ENCODE measurements around the gene RTN4RL1. TPM values are rescaled to one million over a fixed set of nuclear protein-coding genes. Genes with fewer than 3 reads are reported as not detected.

The RTN4RL1 gene
- total RNA-seq, 2 experiments from 2014 or later = 0.14 to 0.30 TPM

GRCh38 chr17:2057760-2058585, 32.8 kb upstream of the RTN4RL1 start:
- peaks cover 5% of the 10 kb centered on the region for H3K27me3 Mint-ChIP-seq (ENCODE audit: low read depth)
- H3K4me3 Mint-ChIP-seq = no peak overlapping the region
- peaks cover 9% of the 10 kb centered on the region for H3K4me1 Mint-ChIP-seq (ENCODE audit: low read depth)
- intact Hi-C loops (cut with micrococcal nuclease) = no loop called here
- CTCF ChIA-PET = interaction anchor here (0.5 to 4.4 kb wide), 23 partner anchors 9 to 1256 kb away, joined by 3 to 40 read pairs (median 4); partner anchors contain the start of gene TSR1
- DNase-seq = no peak
- H3K27ac Mint-ChIP-seq = no peak overlapping the region
- H3K36me3 Mint-ChIP-seq (ENCODE audit: low read depth) = peaks cover 29% of the 10 kb centered on the region
- no peaks in the 10 kb centered on the region for H3K9me3 Mint-ChIP-seq

GRCh38 chr17:2057175-2057759, 32.1 kb upstream of the RTN4RL1 start:
- CTCF ChIA-PET = interaction anchor here (0.8 to 4.4 kb wide), 20 partner anchors 8 to 1001 kb away, joined by 3 to 40 read pairs (median 4); partner anchors contain the start of genes OVCA2 and TSR1
- no peak for DNase-seq
- Mint-ChIP-seq H3K4me1 (ENCODE audit: low read depth) (peaks cover 10% of the 10 kb centered on the region), H3K27ac (no peak overlapping the region), H3K9me3 (no peaks in the 10 kb centered on the region), H3K4me3 (no peak overlapping the region), H3K27me3 (ENCODE audit: low read depth) (peaks cover 6% of the 10 kb centered on the region), H3K36me3 (ENCODE audit: low read depth) (peaks cover 27% of the 10 kb centered on the region)
- intact Hi-C loops (cut with micrococcal nuclease) = no loop called here

GRCh38 chr17:2056206-2057174, 31.4 kb upstream of the RTN4RL1 start:
- Mint-ChIP-seq H3K27ac (no peak overlapping the region), H3K27me3 (ENCODE audit: low read depth) (peaks cover 13% of the 10 kb centered on the region), H3K36me3 (ENCODE audit: low read depth) (peaks cover 22% of the 10 kb centered on the region), H3K9me3 (no peaks in the 10 kb centered on the region), H3K4me3 (peak overlapping the region; percentile 73), H3K4me1 (ENCODE audit: low read depth) (peaks cover 10% of the 10 kb centered on the region)
- intact Hi-C loops (cut with micrococcal nuclease) = no loop called here
- CTCF ChIA-PET = interaction anchor here (0.8 to 4.4 kb wide), 17 partner anchors 11 to 1000 kb away, joined by 3 to 44 read pairs (median 9); partner anchors contain the start of gene OVCA2
- peak; percentile 67 for DNase-seq

- CTCF ChIA-PET = interaction anchor here (0.9 to 3.2 kb wide), 21 partner anchors 9 to 338 kb away, joined by 3 to 44 read pairs (median 5); partner anchors contain the start of genes SMG6 and SRR
- H3K9me3 Mint-ChIP-seq = no peaks in the 10 kb centered on the region
- peak; percentile 63 for DNase-seq
- peaks cover 15% of the 10 kb centered on the region for H3K27me3 Mint-ChIP-seq (ENCODE audit: low read depth)
- peak overlapping the region; percentile 73 for H3K4me3 Mint-ChIP-seq
- no peak overlapping the region for H3K27ac Mint-ChIP-seq
- intact Hi-C loops (cut with micrococcal nuclease) = loop anchor here (1.0 kb wide), 1 partner anchor 361 kb away; no protein-coding TSS in a partner anchor
- peaks cover 10% of the 10 kb centered on the region for H3K4me1 Mint-ChIP-seq (ENCODE audit: low read depth)
- peaks cover 15% of the 10 kb centered on the region for H3K36me3 Mint-ChIP-seq (ENCODE audit: low read depth)
Measured at GRCh38 chr17:2055292-2056205, 30.4 kb upstream of the RTN4RL1 start.

GRCh38 chr17:2054512-2055291, 29.6 kb upstream of the RTN4RL1 start, which contains the start of gene HIC1:
Gene HIC1 (plus strand): TSS chr17:2055103. CDS start chr17:2056691, 1,588 bp downstream.
- H3K4me3 Mint-ChIP-seq = peak within 1 kb of the TSS; percentile 73
- peaks cover 15% of the 10 kb centered on the region for H3K27me3 Mint-ChIP-seq (ENCODE audit: low read depth)
- peak within 1 kb of the TSS; percentile 36 for H3K27ac Mint-ChIP-seq
- peaks cover 9% of the 10 kb centered on the region for H3K36me3 Mint-ChIP-seq (ENCODE audit: low read depth)
- intact Hi-C loops (cut with micrococcal nuclease) = loop anchor here (1.0 to 5.0 kb wide), 7 partner anchors 190 to 362 kb away; partner anchors contain the start of genes MNT, SMG6, SRR and TSR1
- CTCF ChIA-PET = interaction anchor here (0.6 to 3.2 kb wide), 33 partner anchors 9 to 338 kb away, joined by 3 to 44 read pairs (median 4); partner anchors contain the start of genes DPH1, SGSM2, SMG6 and SRR
- H3K9me3 Mint-ChIP-seq = no peaks in the 10 kb centered on the region
- peak; percentile 79 for DNase-seq
- H3K4me1 Mint-ChIP-seq (ENCODE audit: low read depth) = peaks cover 10% of the 10 kb centered on the region

GRCh38 chr17:2054262-2054511, 29.1 kb upstream of the RTN4RL1 start:
- intact Hi-C loops (cut with micrococcal nuclease) = loop anchor here (1.0 to 5.0 kb wide), 6 partner anchors 190 to 348 kb away; partner anchors contain the start of genes MNT, SMG6, SRR and TSR1
- CTCF ChIA-PET = interaction anchor here (0.6 to 3.2 kb wide), 30 partner anchors 9 to 299 kb away, joined by 3 to 44 read pairs (median 5); partner anchors contain the start of genes DPH1, SGSM2, SMG6 and SRR
- peaks cover 13% of the 10 kb centered on the region for H3K4me1 Mint-ChIP-seq (ENCODE audit: low read depth)
- peaks cover 6% of the 10 kb centered on the region for H3K36me3 Mint-ChIP-seq (ENCODE audit: low read depth)
- H3K4me3 Mint-ChIP-seq = peak overlapping the region; percentile 73
- H3K27ac Mint-ChIP-seq = peak overlapping the region; percentile 36
- no peak for DNase-seq
- H3K27me3 Mint-ChIP-seq (ENCODE audit: low read depth) = peaks cover 17% of the 10 kb centered on the region
- H3K9me3 Mint-ChIP-seq = no peaks in the 10 kb centered on the region

- Mint-ChIP-seq H3K4me1 (ENCODE audit: low read depth) (peaks cover 19% of the 10 kb centered on the region), H3K36me3 (ENCODE audit: low read depth) (peaks cover 6% of the 10 kb centered on the region), H3K4me3 (peak overlapping the region; percentile 73), H3K27ac (no peak overlapping the region), H3K27me3 (ENCODE audit: low read depth) (peaks cover 19% of the 10 kb centered on the region), H3K9me3 (no peaks in the 10 kb centered on the region)
- intact Hi-C loops (cut with micrococcal nuclease) = loop anchor here (1.0 to 5.0 kb wide), 6 partner anchors 191 to 349 kb away; partner anchors contain the start of genes MNT, SMG6, SRR and TSR1
- CTCF ChIA-PET = interaction anchor here (0.6 to 3.2 kb wide), 19 partner anchors 8 to 741 kb away, joined by 3 to 44 read pairs (median 4); partner anchors contain the start of gene DPH1
- peak; percentile 82 for DNase-seq
Measured at GRCh38 chr17:2053380-2054261, 28.5 kb upstream of the RTN4RL1 start.

- Mint-ChIP-seq H3K9me3 (no peaks in the 10 kb centered on the region), H3K4me3 (no peak overlapping the region), H3K27ac (no peak overlapping the region), H3K27me3 (ENCODE audit: low read depth) (peaks cover 17% of the 10 kb centered on the region), H3K4me1 (ENCODE audit: low read depth) (peaks cover 18% of the 10 kb centered on the region), H3K36me3 (ENCODE audit: low read depth) (peaks cover 2% of the 10 kb centered on the region)
- CTCF ChIA-PET = interaction anchor here (1.0 to 1.8 kb wide), 2 partner anchors 193 to 212 kb away, joined by 3 to 5 read pairs; no protein-coding TSS in a partner anchor
- no peak for DNase-seq
- intact Hi-C loops (cut with micrococcal nuclease) = loop anchor here (5.0 kb wide), 2 partner anchors 250 to 350 kb away; partner anchors contain the start of genes MNT, SMG6 and SRR
Measured at GRCh38 chr17:2051933-2052559, 26.9 kb upstream of the RTN4RL1 start.
